LoVo (cell line): ENCODE measurements around the gene GPX4.
A peak's percentile ranks its signal among the peaks of the same experiment; 100 is the strongest.

Source experiments
- DNase-seq: peaks from one replicate; pipeline ENCODE4 v3.0.0-alpha.2; 2016; ENCODE audit warnings: low spot score

Gene GPX4, protein sequence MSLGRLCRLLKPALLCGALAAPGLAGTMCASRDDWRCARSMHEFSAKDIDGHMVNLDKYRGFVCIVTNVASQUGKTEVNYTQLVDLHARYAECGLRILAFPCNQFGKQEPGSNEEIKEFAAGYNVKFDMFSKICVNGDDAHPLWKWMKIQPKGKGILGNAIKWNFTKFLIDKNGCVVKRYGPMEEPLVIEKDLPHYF

DNA sequence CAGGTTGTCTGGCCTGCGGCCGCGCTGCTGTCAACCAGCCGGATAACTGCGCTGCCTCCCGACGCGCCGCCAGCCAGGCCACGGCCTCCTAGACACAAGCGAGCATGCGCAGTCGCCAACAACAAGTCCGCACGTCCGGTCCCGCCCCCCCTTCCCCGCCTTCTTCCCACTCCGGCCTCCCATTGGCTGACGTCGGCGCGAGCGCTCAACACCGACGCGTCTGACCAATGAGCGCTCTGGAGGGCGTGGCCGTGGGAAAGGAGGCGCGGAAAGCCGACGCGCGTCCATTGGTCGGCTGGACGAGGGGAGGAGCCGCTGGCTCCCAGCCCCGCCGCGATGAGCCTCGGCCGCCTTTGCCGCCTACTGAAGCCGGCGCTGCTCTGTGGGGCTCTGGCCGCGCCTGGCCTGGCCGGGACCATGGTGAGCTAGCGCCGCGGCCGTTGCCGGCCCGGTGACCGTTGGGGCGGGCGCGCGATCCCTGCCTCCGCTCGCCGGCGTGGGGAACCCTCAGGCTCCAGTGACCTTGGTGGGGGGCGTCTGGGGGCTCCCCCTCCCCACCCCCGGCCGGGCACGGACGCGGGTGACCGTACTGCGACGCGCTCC is at the start of gene GPX4:
TSS of gene GPX4 (plus strand) at position 287 of the 603 bp plus-strand sequence. CDS start at position 337, 50 bp downstream.
- peak; percentile 98 for DNase-seq

DNA sequence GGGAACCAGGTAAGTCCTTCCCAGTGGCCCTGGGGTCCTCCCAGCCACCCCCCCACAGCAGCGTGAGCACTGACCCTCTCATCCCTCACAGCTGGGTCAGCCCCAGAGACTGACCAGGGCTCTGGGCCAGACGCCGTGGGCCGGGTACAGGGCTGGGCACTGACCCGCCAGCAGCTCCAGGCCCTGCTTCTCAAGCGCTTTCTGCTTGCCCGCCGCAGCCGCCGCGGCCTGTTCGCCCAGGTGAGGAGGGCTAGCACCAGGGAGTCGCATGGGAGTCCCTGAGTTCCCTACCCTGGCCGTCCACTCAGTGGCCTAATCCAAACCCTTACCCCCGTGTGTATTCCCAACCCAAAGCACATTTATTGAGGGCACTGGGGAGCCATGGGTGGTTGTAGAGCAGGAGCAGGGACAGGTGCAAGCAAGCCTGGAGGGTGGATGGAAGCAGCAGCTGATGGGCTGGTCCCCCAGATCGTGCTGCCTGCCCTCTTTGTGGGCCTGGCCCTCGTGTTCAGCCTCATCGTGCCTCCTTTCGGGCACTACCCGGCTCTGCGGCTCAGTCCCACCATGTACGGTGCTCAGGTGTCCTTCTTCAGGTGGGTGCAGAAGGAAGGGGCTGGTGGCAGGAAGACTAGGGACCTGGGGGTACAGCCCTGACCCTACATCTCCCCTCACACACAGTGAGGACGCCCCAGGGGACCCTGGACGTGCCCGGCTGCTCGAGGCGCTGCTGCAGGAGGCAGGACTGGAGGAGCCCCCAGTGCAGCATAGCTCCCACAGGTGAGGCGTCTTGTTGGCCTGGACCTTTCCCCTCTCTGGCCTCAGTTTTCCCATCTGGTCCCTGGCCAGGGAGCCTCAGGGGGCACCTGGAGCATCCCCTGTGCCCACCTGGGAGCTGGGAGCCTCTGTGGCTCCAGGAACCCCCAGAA is 49.4 kb upstream of the GPX4 start:
- DNase-seq: no peak

DNA sequence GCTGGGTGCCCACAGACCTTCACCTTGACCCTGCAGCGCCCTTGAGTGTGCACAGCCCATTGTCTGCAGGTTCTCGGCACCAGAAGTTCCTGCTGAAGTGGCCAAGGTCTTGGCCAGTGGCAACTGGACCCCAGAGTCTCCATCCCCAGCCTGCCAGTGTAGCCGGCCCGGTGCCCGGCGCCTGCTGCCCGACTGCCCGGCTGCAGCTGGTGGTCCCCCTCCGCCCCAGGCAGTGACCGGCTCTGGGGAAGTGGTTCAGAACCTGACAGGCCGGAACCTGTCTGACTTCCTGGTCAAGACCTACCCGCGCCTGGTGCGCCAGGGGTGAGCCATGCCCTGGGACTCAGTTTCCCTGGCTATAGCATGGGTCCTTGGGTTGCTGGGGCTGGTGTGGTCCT is 48.8 kb upstream of the GPX4 start:
- DNase-seq: no peak

DNA sequence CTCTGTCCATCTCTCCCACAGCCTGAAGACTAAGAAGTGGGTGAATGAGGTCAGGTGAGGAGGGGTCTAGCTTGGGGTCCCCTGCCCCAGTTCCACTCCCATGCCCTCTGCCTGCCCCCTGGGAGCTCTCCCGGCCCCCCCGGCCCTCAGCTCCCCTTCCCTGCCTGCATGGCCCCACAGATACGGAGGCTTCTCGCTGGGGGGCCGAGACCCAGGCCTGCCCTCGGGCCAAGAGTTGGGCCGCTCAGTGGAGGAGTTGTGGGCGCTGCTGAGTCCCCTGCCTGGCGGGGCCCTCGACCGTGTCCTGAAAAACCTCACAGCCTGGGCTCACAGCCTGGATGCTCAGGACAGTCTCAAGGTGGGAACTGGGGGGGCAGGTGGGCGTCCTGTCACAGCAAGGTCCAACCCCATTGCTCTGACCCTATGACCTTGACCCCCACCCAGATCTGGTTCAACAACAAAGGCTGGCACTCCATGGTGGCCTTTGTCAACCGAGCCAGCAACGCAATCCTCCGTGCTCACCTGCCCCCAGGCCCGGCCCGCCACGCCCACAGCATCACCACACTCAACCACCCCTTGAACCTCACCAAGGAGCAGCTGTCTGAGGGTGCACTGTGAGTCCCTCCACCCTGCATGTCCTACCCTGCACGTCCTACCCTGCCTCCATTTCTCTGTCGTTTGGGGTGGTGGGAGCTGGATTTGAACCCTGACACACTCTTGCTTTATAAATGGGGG is 47.7 kb upstream of the GPX4 start:
- no peak for DNase-seq

DNA sequence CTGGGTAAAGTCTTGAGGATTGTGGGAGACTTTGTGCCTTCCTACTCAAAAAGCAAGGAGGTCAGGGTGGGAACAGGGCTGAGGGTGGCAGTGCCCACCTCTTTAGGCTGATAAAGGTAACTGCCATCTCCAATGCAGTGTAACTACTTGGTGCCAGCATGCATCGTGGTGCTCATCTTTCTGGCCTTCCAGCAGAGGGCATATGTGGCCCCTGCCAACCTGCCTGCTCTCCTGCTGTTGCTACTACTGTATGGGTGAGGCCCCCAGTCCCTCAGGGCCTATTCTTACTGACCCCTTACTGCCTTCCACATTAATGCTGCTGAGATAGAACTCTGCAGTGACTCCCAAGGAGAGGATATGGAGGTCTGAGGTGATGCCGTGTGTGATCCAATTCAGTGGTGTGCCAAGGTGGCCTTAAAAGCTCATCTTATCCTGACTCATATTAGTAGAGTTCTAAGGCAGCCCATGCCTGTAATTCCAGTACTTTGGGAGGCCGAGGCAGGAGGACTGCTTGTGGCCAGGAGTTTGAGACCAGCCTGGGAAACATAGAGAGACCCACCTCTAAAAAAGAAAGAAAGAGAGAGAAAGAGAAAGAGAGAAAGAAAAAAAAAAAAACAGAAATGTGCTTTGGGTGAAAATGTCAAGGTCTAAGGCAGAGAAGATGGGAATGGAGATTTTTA is 46.5 kb upstream of the GPX4 start:
- no peak for DNase-seq

DNA sequence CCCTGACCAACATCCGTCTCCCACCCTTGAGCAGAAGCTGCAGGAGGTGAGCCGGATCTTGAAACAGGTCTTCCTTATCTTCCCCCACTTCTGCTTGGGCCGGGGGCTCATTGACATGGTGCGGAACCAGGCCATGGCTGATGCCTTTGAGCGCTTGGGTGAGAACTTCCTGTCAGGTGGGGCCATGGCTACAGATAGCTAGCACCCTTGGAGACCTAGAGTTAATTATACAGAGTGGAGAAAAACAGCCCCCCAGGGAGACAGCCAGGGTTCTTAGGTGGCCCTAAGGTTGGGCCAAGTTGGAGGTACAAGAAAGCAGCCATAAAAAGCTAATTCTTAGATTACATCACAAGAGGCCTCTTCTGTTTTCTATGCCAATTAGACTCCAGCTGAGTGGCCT is 45.7 kb upstream of the GPX4 start:
- no peak for DNase-seq

DNA sequence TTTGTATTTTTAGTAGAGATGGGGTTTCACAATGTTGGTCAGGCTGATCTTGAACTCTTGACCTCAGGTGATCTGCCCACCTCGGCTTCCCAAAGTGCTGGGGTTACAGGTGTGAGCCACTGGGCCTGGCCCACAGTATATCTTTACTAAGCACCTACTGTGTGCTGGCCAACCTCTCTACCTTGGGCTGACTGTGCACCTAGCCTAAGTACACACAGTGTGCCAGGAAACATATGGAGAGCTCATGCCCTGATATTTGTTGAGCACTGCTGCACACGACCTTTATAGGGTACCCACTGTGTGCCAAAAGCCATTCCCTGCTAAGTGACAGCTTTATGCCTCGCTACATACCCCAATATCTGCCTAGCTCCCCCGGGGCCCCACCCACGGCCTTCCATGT is 43.1 kb upstream of the GPX4 start:
- DNase-seq: no peak

DNA sequence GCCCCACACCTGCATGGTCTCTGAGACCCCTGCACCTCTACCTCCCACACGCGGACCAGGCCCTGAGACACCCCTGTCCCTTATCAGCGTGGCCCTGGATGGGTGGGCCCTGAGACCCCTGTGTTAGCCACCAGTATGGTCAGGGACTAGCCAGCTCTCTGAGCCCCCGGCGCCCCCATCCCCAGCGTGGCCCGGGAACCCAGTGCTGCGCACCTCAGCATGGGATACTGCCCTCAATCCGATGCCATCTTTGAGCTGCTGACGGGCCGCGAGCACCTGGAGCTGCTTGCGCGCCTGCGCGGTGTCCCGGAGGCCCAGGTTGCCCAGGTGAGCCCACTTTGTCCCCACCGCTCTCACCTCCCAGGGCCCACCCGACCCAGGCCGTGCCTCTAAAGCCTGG is 41.8 kb upstream of the GPX4 start:
- DNase-seq: no peak

DNA sequence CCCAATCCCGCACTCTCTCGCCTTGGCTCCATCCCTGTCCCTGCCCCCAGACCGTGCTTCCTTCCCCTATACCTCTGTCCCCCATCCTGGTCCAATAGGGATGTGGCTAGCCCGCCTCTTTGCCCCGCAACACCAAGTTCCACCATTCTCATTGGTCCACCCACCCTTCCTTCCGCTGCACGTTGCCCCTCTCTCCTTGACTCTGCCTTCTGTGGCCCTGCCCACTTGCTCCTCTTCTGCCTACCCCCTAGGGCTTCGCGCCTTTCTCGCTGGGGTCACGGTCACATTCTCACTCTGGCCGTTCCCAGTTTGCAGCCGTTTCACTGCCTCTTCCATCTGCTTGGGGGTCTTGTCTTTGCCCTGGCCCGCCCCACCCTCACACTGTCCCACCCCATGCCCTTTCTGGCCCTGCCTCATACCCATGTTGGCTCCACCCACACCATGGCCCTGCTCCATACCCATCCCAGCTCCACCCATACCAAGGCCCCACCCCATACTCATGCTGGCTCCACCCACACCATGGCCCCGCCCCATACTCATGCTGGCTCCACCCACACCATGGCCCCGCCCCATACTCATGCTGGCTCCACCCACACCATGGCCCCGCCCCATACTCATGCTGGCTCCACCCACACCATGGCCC is 41.3 kb upstream of the GPX4 start:
- DNase-seq: no peak

DNA sequence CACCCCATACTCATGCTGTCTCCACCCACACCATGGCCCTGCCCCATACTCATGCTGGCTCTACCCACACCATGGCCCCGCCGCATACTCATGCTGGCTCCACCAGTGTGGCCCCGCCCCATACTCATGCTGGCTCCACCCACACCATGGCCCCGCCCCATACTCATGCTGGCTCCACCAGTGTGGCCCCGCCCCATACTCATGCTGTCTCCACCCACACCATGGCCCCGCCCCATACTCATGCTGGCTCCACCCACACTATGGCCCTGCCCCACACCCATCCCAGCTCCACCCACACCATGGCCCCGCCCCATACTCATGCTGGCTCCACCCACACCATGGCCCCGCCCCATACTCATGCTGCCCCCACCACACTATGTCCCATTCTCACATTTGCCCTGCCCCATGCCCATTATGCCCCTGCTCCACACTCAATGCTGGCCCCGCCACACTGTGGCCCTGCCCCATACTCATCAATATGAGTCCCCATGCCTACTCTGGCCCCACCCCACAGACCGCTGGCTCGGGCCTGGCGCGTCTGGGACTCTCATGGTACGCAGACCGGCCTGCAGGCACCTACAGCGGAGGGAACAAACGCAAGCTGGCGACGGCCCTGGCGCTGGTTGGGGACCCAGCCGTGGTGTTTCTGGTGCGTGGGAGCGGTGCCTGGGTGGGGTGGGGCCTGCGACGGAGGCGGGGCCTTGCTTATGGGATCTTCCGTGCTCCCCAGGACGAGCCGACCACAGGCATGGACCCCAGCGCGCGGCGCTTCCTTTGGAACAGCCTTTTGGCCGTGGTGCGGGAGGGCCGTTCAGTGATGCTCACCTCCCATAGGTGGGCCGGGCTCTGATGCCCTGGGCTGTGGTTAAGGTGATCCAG is 40.5 kb upstream of the GPX4 start:
- no peak for DNase-seq

DNA sequence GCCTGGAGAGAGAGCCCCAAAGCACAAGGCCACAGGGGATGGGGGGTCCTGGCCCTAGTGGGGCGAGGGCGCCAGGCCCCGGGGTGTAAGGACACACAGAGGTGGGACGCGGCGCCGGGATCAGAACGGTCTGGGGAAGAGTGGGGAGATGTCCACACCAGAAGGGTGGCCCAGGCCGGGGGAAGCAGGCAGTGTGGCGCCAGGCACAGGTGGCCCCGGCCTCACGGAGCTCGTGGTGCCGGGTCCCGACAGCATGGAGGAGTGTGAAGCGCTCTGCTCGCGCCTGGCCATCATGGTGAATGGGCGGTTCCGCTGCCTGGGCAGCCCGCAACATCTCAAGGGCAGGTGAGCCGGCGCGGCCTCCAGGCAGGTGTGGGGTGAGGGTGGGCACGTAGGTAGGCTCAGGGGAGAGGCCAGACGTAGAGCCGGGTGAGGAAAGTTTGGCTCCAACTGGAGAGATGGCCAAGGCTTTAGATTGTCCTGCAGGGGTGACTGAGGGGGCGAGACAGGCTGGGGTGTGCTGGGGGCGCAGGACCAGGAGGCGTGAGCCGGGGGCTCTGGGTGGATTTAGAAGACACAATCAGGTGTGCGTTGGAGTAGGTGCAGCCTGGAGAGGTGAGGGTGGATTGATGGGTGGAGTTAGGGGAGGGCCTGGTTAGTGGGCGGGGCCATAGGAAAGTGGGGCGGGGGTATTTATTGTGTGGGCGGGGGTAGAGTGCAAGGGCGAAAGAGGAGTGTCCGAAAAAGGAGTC is 39.7 kb upstream of the GPX4 start:
- DNase-seq: no peak

DNA sequence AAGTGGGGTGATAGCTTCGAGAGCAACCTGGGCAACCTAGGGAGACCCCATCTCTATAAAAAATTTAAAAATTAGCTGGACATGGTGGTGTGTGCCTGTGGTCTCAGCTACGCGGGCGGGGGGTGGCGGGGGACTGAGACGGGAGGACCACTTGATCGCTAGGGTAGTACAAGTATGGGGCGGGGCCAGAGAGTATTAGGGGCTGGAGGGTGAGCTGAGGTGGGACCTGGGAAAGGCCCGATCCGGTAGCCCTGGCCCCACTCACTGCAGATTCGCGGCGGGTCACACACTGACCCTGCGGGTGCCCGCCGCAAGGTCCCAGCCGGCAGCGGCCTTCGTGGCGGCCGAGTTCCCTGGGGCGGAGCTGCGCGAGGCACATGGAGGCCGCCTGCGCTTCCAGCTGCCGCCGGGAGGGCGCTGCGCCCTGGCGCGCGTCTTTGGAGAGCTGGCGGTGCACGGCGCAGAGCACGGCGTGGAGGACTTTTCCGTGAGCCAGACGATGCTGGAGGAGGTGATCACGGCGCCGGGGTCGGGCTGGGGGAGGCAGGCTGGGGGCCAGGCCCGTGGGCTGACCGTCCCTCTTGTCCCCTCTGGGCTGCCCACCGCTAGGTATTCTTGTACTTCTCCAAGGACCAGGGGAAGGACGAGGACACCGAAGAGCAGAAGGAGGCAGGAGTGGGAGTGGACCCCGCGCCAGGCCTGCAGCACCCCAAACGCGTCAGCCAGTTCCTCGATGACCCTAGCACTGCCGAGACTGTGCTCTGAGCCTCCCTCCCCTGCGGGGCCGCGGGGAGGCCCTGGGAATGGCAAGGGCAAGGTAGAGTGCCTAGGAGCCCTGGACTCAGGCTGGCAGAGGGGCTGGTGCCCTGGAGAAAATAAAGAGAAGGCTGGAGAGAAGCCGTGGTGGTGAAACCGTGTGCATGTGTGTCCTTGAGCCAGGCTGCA is 38.9 kb upstream of the GPX4 start:
- DNase-seq: peak; percentile 65

DNA sequence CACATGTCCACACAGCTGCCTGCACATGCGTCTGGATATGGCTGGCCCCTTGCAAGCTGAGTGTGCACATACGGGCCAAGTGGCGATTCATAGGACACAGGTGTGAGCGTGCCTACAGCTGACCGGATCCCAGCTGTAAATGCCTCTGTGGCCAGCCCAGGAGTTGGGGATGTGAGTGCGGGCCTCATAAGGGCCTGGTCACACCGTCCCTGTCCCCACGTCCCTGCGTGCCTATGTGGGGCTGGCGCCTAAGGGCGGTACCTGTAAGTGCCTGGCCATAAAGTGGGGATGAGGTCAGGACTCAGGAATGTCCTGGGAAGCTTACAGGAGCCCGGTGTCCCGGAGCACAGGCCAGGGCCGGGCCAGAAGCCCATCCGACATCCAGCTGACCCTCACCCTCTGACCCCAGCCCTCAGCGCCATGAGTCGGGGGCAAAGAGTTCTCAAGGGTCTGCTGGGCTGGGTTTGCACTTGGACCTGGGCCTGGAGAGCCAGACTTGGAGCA is 38.1 kb upstream of the GPX4 start:
- DNase-seq: peak; percentile 80

DNA sequence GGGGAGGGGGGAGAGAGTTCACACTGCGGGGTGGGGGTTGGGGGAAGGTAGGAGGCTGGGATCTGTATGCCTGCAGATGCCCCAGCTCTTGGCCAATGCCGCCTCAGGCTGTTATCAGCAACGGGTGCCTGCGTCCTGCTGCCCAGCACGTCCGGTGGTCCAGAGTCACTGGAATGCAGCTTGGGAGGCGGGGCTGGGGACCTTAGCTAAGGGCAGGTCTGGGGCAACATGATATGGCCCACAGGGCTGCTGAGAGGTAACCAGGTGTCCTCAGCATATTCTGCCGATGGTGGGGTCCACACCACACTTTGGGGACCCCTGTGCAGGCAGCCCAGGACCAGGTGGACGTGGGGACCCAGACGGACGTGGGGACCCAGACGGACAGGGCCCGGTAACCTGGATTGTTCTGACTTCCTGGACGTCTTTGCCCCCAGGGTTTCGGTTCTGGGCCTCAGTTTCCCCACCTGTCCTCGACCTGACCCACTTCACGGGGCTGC is 37.5 kb upstream of the GPX4 start:
- DNase-seq: no peak

DNA sequence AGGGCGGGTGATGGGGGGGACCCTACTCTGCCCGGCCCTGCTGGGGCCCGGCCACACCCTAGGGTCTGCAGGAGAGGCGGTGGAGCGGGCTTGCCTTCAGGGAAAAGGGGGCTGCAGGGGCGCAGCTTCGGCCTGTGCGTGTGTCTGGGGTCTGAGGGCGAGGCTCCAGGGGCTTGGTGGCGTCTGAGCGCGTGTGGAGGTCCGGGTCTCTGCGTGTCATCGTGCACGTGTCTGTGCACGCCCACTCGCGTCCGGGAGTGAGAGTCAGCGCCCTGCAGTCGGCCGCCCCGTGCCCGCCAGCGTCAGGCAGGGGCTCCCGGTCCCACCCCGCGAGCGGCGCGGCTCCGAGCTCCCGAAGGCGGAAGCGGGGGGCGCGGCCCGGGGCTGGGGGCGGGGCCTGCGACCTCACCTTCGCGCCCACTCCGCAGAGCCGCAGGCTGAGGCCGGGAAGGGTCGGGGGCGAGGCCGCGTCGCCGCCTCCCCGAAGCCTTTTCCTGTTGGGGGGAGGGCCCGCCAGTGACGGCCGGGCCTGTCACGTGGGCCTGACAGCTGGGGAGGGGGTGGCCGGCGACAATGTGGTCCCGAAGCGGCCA is 37.0 kb upstream of the GPX4 start, which contains the start of gene ARHGAP45:
TSS of gene ARHGAP45 (plus strand) at position 420 of the 593 bp plus-strand sequence. CDS start 239 bp downstream, outside the sequence.
- DNase-seq: no peak

DNA sequence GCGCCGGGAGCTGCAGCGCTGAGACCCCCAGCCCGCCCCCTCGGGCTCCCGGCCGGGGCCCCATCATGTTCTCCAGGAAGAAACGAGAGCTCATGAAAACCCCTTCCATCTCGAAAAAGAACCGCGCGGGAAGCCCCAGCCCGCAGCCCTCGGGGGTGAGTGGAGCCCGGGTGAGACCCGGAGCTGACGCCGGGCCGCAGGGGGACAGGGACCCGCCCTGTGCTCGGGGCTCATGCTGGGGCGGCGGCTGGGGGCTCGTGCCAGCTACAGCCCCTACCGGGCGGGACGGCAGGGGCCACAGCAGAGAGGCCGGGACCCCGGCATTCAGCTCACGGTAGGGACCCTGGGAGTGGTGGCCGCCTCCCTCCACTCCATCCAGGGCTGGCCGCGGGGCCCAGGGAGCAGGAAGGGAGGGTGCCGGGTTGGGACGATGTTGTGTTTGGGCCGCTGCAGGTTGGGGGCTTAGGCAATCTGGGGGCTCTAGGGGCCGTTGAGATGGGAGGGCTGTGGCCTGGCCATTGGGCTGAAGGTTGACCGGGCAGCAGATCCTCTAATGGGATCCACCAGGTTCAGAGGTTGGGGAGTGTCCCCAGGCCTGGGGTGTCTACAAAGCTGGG is 36.3 kb upstream of the GPX4 start:
- no peak for DNase-seq
